Fibroblast of lung (primary cell): ENCODE measurements around the gene IQSEC2. TPM values are rescaled to one million over a fixed set of nuclear protein-coding genes. Genes with fewer than 3 reads are reported as not detected.

ENCODE experiments used
- DNase-seq, 2 donors: peaks; one replicate each; pipeline versions ENCODE4 v3.0.0 to v3.0.0-alpha.2; 2010; ENCODE audit warnings: low read depth in 2 of 2
- H2AFZ ChIP-seq: 2 replicates; pipeline ENCODE4 v1.5.1; 2012; ENCODE audit warnings: low read length, control low read depth, inconsistent platforms
- H3K27ac ChIP-seq: 2 replicates; pipeline ENCODE4 v1.5.1; 2011; ENCODE audit warnings: low read length, control low read depth; ENCODE audit not compliant: insufficient read depth
- H3K27me3 ChIP-seq: 2 replicates; pipeline ENCODE4 v1.5.1; 2011; ENCODE audit warnings: mild to moderate bottlenecking, low read length; ENCODE audit not compliant: control insufficient read depth, insufficient read depth
- H3K36me3 ChIP-seq: 2 replicates; pipeline ENCODE4 v1.5.1; 2011; ENCODE audit warnings: low read length; ENCODE audit not compliant: control insufficient read depth, insufficient read depth
- H3K4me1 ChIP-seq: 2 replicates; pipeline ENCODE4 v1.5.1; 2011; ENCODE audit warnings: low read length; ENCODE audit not compliant: control insufficient read depth, insufficient read depth; ENCODE audit errors: extremely low read depth
- H3K4me2 ChIP-seq: 2 replicates; pipeline ENCODE4 v1.5.1; 2011; ENCODE audit warnings: low read length, control low read depth; ENCODE audit not compliant: insufficient read depth; ENCODE audit errors: extremely low read depth
- H3K4me3 ChIP-seq, 4 experiments: fragments of 200-600 bp in 1 of 4; sonication (generic) in 1 of 4; replicated peaks in 1 of 4; 2 replicates each; pipeline ENCODE4 v1.5.1; 2011 to 2016; ENCODE audit warnings: low read length in 4 of 4, low read depth in 3 of 4, mild to moderate bottlenecking in 3 of 4, control low read depth in 2 of 4, inconsistent platforms in 1 of 4, mixed read lengths in 1 of 4; ENCODE audit not compliant: insufficient read depth in 1 of 4; ENCODE audit errors: control extremely low read depth in 1 of 4
- H3K79me2 ChIP-seq: 2 replicates; pipeline ENCODE4 v1.5.1; 2012; ENCODE audit warnings: mild to moderate bottlenecking, low read length, inconsistent platforms; ENCODE audit not compliant: control insufficient read depth, insufficient read depth
- H3K9ac ChIP-seq: 2 replicates; pipeline ENCODE4 v1.5.1; 2011; ENCODE audit warnings: mild to moderate bottlenecking, low read length, control low read depth; ENCODE audit not compliant: insufficient read depth
- H3K9me3 ChIP-seq: 2 replicates; pipeline ENCODE4 v1.5.1; 2012; ENCODE audit warnings: low read depth, low read length; ENCODE audit not compliant: control insufficient read depth, insufficient read depth
- H4K20me1 ChIP-seq: 2 replicates; pipeline ENCODE4 v1.5.1; 2011; ENCODE audit warnings: low read length; ENCODE audit not compliant: control insufficient read depth, insufficient read depth; ENCODE audit errors: extremely low read depth
- EZH2 ChIP-seq: IDR thresholded peaks from 2 replicates; pipeline ENCODE4 v1.5.1; 2012; ENCODE audit warnings: low read length, control low read depth, mild to moderate bottlenecking; ENCODE audit errors: missing control alignments
- polyA plus RNA-seq, 2 donors: library from polyadenylated mRNA; depleted of rRNA in 1 of 2; stranded (reverse) in 1 of 2; unstranded in 1 of 2; fragments of >200 nt; gene quantifications; 2 replicates each; pipeline ENCODE4 v1.2.1, GENCODE V29; 2011 to 2012; ENCODE audit warnings: missing spikeins in 1 of 2
- total RNA-seq: library from RNA; depleted of rRNA; stranded (reverse); fragments of >200 nt; gene quantifications from 2 replicates; pipeline ENCODE4 v1.2.1, GENCODE V29; 2014
- TF ChIP-seq, protein P1 (sequence below), 2 donors: IDR thresholded peaks in 1 of 2; conservative IDR thresholded peaks in 1 of 2; 1 replicate in 1 of 2; 2 replicates in 1 of 2; pipeline ENCODE4 v1.5.1; 2011 to 2012; ENCODE audit warnings: low read length in 2 of 2, control low read depth in 1 of 2, inconsistent platforms in 1 of 2, low read depth in 1 of 2, mild to moderate bottlenecking in 1 of 2

Gene IQSEC2
- total and polyA plus RNA-seq, 2 donors (not counting 1 experiment from before 2014, with no cell fraction given), result 7.4 to 9.9 TPM

DNA sequence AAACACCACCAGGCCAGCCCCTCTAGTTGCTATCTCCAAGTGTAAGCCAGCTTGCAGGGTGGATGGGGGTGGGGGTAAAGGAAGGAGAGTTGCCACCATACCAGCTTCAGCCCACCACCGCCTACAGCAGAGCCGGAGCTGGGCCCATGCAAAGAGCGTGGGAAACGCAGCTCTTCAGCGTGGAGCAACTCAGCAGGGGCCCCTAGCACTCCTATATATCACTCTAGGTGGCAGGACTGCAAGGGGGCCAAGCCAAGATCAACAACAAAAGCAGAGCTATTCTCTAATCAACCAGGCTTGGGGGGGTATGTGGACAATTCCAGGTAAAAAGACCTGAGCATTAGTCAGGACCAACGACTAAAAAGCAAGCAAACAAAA, 35.5 kb upstream of the IQSEC2 start:
- Histone ChIP-seq H3K4me3 (no peak overlapping the region), H3K79me2 (no peaks in the 10 kb centered on the region), H3K9me3 (no peaks in the 10 kb centered on the region), H3K27me3 (peaks cover 21% of the 10 kb centered on the region), H3K4me1 (peaks cover 4% of the 10 kb centered on the region), H3K9ac (no peak overlapping the region), H4K20me1 (peaks cover 1% of the 10 kb centered on the region), H2AFZ (no peak overlapping the region), H3K27ac (no peak overlapping the region), H3K36me3 (no peaks in the 10 kb centered on the region), H3K4me2 (no peak overlapping the region)
- TF ChIP-seq EZH2, result no peak
- TF ChIP-seq, protein P1, sequence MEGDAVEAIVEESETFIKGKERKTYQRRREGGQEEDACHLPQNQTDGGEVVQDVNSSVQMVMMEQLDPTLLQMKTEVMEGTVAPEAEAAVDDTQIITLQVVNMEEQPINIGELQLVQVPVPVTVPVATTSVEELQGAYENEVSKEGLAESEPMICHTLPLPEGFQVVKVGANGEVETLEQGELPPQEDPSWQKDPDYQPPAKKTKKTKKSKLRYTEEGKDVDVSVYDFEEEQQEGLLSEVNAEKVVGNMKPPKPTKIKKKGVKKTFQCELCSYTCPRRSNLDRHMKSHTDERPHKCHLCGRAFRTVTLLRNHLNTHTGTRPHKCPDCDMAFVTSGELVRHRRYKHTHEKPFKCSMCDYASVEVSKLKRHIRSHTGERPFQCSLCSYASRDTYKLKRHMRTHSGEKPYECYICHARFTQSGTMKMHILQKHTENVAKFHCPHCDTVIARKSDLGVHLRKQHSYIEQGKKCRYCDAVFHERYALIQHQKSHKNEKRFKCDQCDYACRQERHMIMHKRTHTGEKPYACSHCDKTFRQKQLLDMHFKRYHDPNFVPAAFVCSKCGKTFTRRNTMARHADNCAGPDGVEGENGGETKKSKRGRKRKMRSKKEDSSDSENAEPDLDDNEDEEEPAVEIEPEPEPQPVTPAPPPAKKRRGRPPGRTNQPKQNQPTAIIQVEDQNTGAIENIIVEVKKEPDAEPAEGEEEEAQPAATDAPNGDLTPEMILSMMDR (conservative IDR thresholded peaks at IDR 0.05 in 1 of 2, IDR thresholded peaks at IDR 0.05 in 1 of 2; ENCODE audit: low read depth in 1 of 2, low read length in 2 of 2), result no peak
- DNase-seq, result no peak

DNA sequence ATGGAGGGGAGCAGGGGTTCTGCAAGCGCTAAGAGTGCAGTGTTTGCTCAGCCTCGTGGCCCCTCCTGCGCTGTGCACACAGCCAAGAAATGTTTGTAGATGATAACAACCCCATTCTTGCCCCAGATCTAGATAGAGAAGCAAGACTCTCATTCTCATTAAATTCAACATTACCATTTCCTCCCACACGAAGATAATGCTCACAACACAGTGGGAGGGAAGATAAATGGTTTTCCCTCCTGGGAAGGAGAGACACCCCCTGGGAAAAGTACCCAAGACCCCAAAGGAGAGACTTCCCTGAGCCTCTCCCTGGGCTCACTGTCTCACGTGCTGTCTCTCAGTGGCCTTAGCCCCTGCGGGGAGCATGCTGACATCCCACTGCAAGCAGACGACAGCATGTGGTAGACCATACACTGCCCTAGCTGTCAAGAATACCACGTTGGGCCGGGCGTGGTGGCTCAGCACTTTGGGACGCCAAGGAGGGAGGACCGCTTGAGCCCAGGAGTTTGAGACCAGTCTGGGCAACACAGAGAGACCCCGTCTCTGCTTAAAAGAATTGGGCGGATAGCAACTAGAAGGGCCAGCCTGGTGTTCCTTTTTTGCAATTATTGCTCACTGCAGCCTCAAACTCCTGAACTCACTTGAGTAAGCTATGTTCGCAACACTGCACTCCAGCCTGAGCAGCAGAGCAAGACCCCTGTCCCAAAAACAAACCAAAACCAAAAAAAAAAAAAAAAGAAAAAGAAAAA, 34.9 kb upstream of the IQSEC2 start:
- Histone ChIP-seq H3K9me3 (no peaks in the 10 kb centered on the region), H2AFZ (no peak overlapping the region), H4K20me1 (peaks cover 1% of the 10 kb centered on the region), H3K36me3 (no peaks in the 10 kb centered on the region), H3K4me3 (no peak overlapping the region), H3K4me1 (peaks cover 4% of the 10 kb centered on the region), H3K79me2 (no peaks in the 10 kb centered on the region), H3K4me2 (no peak overlapping the region), H3K27me3 (peaks cover 17% of the 10 kb centered on the region), H3K27ac (no peak overlapping the region), H3K9ac (no peak overlapping the region)
- DNase-seq, result no peak
- no peak for TF ChIP-seq EZH2
- TF ChIP-seq, protein P1 (conservative IDR thresholded peaks at IDR 0.05 in 1 of 2, IDR thresholded peaks at IDR 0.05 in 1 of 2; ENCODE audit: low read depth in 1 of 2, low read length in 2 of 2), result no peak

DNA sequence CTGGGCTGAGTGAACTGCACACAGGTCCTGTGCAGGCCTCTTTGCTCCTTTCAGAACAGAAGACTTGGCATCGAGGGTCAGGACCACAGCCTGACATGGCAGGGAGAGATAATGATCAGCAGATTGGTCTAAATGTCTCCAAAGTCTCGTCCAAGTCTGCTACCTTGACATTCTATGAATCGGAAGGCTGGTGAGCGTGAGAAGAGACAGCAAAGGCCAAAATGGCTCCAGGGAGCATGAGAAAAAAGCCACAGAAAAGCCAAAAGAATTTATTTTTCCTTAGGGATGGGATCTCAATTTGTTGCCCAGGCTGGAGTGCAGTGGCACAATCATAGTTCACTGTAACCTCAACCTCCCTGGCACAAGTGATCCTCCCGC, 32.3 kb upstream of the IQSEC2 start:
- peak overlapping the region; percentile 28 for H3K4me2 ChIP-seq

More for the DNA sequence above, 32.3 kb upstream of the IQSEC2 start:
- no peak for DNase-seq
- no peak overlapping the region for H3K4me3 ChIP-seq
- H2AFZ ChIP-seq, result no peak overlapping the region
- H3K9me3 ChIP-seq, result no peaks in the 10 kb centered on the region
- H3K36me3 ChIP-seq, result no peaks in the 10 kb centered on the region
- H3K4me1 ChIP-seq, result peaks cover 4% of the 10 kb centered on the region
- H3K79me2 ChIP-seq, result no peaks in the 10 kb centered on the region
- H3K9ac ChIP-seq, result no peak overlapping the region
- peaks cover 3% of the 10 kb centered on the region for H3K27me3 ChIP-seq
- H3K27ac ChIP-seq, result no peak overlapping the region
- no peak for TF ChIP-seq EZH2
- TF ChIP-seq, protein P1 (conservative IDR thresholded peaks at IDR 0.05 in 1 of 2, IDR thresholded peaks at IDR 0.05 in 1 of 2; ENCODE audit: low read depth in 1 of 2, low read length in 2 of 2), result no peak
- peaks cover 1% of the 10 kb centered on the region for H4K20me1 ChIP-seq
